ENCODE data around the gene SGPL1.

DNA sequence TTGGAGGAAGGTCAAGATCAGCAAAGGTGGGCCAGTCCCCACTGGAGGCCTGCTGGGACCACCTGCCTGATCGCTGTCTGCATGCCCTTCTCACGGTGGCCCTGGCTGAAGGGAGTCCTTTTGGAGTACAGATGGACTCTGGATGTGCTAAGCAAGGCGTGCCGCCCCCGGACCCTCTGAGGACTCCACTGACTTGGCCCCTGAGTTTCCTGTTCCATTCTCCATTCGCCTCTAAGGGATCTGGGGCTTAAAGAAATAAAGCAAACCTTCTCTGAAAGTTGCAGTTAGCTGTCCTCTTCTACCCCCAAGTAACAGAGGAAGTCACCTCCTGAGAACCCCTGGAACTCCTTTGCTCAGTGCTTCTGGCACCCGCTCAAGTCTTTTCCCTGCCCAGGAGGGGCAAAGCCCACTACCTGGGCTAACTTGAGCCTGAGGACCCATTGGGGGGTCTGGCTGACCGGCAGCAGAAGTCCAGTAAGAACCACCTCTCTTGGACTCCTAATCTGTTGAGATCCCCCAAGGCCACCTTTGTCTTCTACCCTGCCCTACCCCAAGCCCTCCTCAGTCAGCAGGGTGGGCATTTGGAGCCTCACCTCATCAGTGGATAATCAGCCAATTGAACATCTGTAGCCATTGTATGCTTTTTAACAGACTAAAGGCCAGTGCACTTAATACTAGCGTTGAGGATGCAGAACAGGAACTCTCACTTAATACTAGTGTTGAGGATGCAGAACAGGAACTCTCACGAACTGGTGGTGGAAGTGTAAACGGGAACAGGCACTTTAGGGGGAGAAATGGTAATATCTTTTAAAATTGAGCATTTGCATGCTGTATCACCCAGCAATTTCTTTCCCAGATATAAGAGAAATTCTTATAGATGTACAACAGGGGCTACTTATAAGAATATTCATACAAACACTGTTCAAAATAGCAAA is 32.7 kb upstream of the SGPL1 start:
- TF ChIP-seq, protein P1, sequence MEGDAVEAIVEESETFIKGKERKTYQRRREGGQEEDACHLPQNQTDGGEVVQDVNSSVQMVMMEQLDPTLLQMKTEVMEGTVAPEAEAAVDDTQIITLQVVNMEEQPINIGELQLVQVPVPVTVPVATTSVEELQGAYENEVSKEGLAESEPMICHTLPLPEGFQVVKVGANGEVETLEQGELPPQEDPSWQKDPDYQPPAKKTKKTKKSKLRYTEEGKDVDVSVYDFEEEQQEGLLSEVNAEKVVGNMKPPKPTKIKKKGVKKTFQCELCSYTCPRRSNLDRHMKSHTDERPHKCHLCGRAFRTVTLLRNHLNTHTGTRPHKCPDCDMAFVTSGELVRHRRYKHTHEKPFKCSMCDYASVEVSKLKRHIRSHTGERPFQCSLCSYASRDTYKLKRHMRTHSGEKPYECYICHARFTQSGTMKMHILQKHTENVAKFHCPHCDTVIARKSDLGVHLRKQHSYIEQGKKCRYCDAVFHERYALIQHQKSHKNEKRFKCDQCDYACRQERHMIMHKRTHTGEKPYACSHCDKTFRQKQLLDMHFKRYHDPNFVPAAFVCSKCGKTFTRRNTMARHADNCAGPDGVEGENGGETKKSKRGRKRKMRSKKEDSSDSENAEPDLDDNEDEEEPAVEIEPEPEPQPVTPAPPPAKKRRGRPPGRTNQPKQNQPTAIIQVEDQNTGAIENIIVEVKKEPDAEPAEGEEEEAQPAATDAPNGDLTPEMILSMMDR (optimal IDR thresholded peaks at IDR 0.05 in 1 of 3, IDR thresholded peaks at IDR 0.05 in 1 of 3, conservative IDR thresholded peaks at IDR 0.05 in 1 of 3; ENCODE audit: extremely low read depth in 1 of 3, insufficient read depth in 2 of 3, low read length in 3 of 3): no peak
- no peak for TF ChIP-seq EZH2 (IDR thresholded peaks at IDR 0.05; ENCODE audit: low read length)
